Measurements from ENCODE around the gene CPA1. TPM values are rescaled to one million over a fixed set of nuclear protein-coding genes. Genes with fewer than 3 reads are reported as not detected.

The CPA1 gene
- total and polyA plus RNA-seq, 10 of the 15 experiments (the other 5 are each of a cell fraction or from before 2014, with no cell fraction given), result 8.0 TPM; not detected in 9

- Histone ChIP-seq H3K79me2 (ENCODE audit: control insufficient read depth, insufficient read depth, low read length) (no peaks in the 10 kb centered on the region), H3K4me1 (ENCODE audit: control insufficient read depth, insufficient read depth, low read length) (peaks cover 15% of the 10 kb centered on the region), H3K27ac (ENCODE audit: control insufficient read depth, insufficient read depth) (no peak overlapping the region), H3K9me3 (replicated peaks; ENCODE audit: control insufficient read depth, insufficient read depth, low read length) (no peaks in the 10 kb centered on the region), H4K20me1 (ENCODE audit: control insufficient read depth, insufficient read depth) (no peaks in the 10 kb centered on the region), H3K4me3 (no peak overlapping the region), H2AFZ (ENCODE audit: control insufficient read depth, low read depth, low read length) (peak overlapping the region; percentile 33), H3K4me2 (ENCODE audit: control insufficient read depth, insufficient read depth) (0 out of 2 replicates have a peak overlapping the region, but pooled peaks have one; percentile 13), H3K9ac (ENCODE audit: control insufficient read depth, insufficient read depth, low read length) (no peak overlapping the region), H3K27me3 (replicated peaks in 1 of 2; ENCODE audit: control insufficient read depth in 2 of 2, insufficient read depth in 2 of 2, low read length in 1 of 2) (no peaks in the 10 kb centered on the region), H3K36me3 (ENCODE audit: control insufficient read depth in 2 of 2, insufficient read depth in 2 of 2, low read length in 1 of 2) (no peaks in the 10 kb centered on the region)
- DNase-seq (ENCODE audit: low read depth, low spot score) (no peak), ATAC-seq (no peak; the same call in 2 of the 3 replicates), FAIRE-seq (no peak)
- CTCF ChIA-PET, result no interaction called here
- in situ Hi-C loops (cut with MboI), result no loop called here
- RAD21 ChIA-PET (ENCODE audit: unreplicated experiment), result no interaction called here
- intact Hi-C loops (cut with micrococcal nuclease; ENCODE audit: unreplicated experiment), result no loop called here
- SMC1A ChIA-PET (ENCODE audit: uncharacterized antibody, unreplicated experiment), result interaction anchor here (1.0 kb wide), 1 partner anchor 40 kb away, joined by 4 read pairs; no protein-coding TSS in a partner anchor
- BruUV-seq (replicated peaks), result no TSS peak
- POLR2A ChIA-PET, result interaction anchor here (0.6 kb wide), 1 partner anchor 322 kb away, joined by 3 read pairs; no protein-coding TSS in a partner anchor
- WGBS (ENCODE audit: insufficient coverage, insufficient replicate concordance, low lambda C conversion rate, missing lambda C conversion rate), result 74% methylated on average over 10 of the region's 10 CpGs
- TF ChIP-seq ZSCAN29 (IDR thresholded peaks at IDR 0.05) (no peak), JUND (IDR thresholded peaks at IDR 0.05; ENCODE audit: low read depth, low read length) (no peak), STAT3 (IDR thresholded peaks at IDR 0.05; ENCODE audit: low read depth, low read length) (no peak), LARP7 (IDR thresholded peaks at IDR 0.05) (no peak), EED (IDR thresholded peaks at IDR 0.05; ENCODE audit: low read depth) (peak; percentile 64), CHD2 (IDR thresholded peaks at IDR 0.05; ENCODE audit: borderline replicate concordance, low read depth, low read length) (no peak), ZBTB11 (CRISPR knock-in tag; IDR thresholded peaks at IDR 0.05) (no peak), E2F8 (IDR thresholded peaks at IDR 0.05; ENCODE audit: low read depth, partially characterized antibody) (no peak), MYC (IDR thresholded peaks at IDR 0.05; ENCODE audit: insufficient read depth, insufficient read length, insufficient replicate concordance, low read length, severe bottlenecking) (no peak), MEF2B (IDR thresholded peaks at IDR 0.05; ENCODE audit: partially characterized antibody, poor library complexity, severe bottlenecking) (no peak), POLR2AphosphoS5 (IDR thresholded peaks at IDR 0.05; ENCODE audit: low read length) (no peak), RUNX3 (IDR thresholded peaks at IDR 0.05; ENCODE audit: low read length) (no peak), EZH2 (IDR thresholded peaks at IDR 0.05; ENCODE audit: borderline replicate concordance, control insufficient read depth, low read depth, low read length) (no peak), TBL1XR1 (IDR thresholded peaks at IDR 0.05; ENCODE audit: low read depth, low read length) (no peak), ZNF207 (IDR thresholded peaks at IDR 0.05; ENCODE audit: borderline replicate concordance) (no peak), NFIC (IDR thresholded peaks at IDR 0.05; ENCODE audit: low read depth, low read length) (0 out of 2 replicates have a peak, but pooled peaks have one; percentile 9), SPI1 (IDR thresholded peaks at IDR 0.05; ENCODE audit: borderline replicate concordance, insufficient read depth, low read depth, low read length) (peak; percentile 70), NFYB (IDR thresholded peaks at IDR 0.05; ENCODE audit: insufficient read depth, low read depth, low read length) (no peak), NFXL1 (IDR thresholded peaks at IDR 0.05; ENCODE audit: borderline replicate concordance) (no peak)
Observed at GRCh38 chr7:130393841-130394411, 13.6 kb downstream of the CPA1 start.
